Measurements from ENCODE around the gene FEM1A. TPM values are rescaled to one million over a fixed set of nuclear protein-coding genes. Genes with fewer than 3 reads are reported as not detected.

The FEM1A gene
- total RNA-seq, 2 donors from 2014 or later = 30.5 to 51.3 TPM

GRCh38 chr19:4748185-4748584, 43.3 kb upstream of the FEM1A start:
- H3K4me1 ChIP-seq = peaks cover 0 to 13% of the 10 kb centered on the region in 2 donors
- no peaks in the 10 kb centered on the region for H3K36me3 ChIP-seq
- H3K9me3 ChIP-seq = no peaks in the 10 kb centered on the region
- H3K4me3 ChIP-seq = no peak overlapping the region
- H3K27me3 ChIP-seq = no peaks in the 10 kb centered on the region
- no peak for DNase-seq (ENCODE audit: low spot score)
- TF ChIP-seq CTCF (IDR thresholded peaks at IDR 0.05) = no peak
- no peak overlapping the region for H3K27ac ChIP-seq

- Histone ChIP-seq H3K4me3 (no peak overlapping the region), H3K27me3 (no peaks in the 10 kb centered on the region), H3K36me3 (no peaks in the 10 kb centered on the region), H3K4me1 (peaks cover 0 to 13% of the 10 kb centered on the region in 2 donors), H3K9me3 (no peaks in the 10 kb centered on the region), H3K27ac (no peak overlapping the region)
- no peak for DNase-seq (ENCODE audit: low spot score)
- no peak for TF ChIP-seq CTCF (IDR thresholded peaks at IDR 0.05)
These were observed 42.9 kb upstream of the FEM1A start for GRCh38 chr19:4748589-4748988.

- DNase-seq (ENCODE audit: low spot score) = no peak
- peaks cover 0 to 5% of the 10 kb centered on the region in 2 donors for H3K4me1 ChIP-seq
- no peak overlapping the region for H3K27ac ChIP-seq
- no peaks in the 10 kb centered on the region for H3K27me3 ChIP-seq
- no peak overlapping the region for H3K4me3 ChIP-seq
- no peak for TF ChIP-seq CTCF (IDR thresholded peaks at IDR 0.05)
- no peaks in the 10 kb centered on the region for H3K9me3 ChIP-seq
- no peaks in the 10 kb centered on the region for H3K36me3 ChIP-seq
These were observed 41.5 kb upstream of the FEM1A start for GRCh38 chr19:4749870-4750590.

GRCh38 chr19:4754248-4754647, 37.3 kb upstream of the FEM1A start:
- H3K36me3 ChIP-seq = no peaks in the 10 kb centered on the region
- no peaks in the 10 kb centered on the region for H3K9me3 ChIP-seq
- no peaks in the 10 kb centered on the region for H3K27me3 ChIP-seq
- no peak for TF ChIP-seq CTCF (IDR thresholded peaks at IDR 0.05)
- no peak overlapping the region for H3K27ac ChIP-seq
- peaks cover 0 to under 1% of the 10 kb centered on the region in 2 donors for H3K4me1 ChIP-seq
- no peak for DNase-seq (ENCODE audit: low spot score)
- H3K4me3 ChIP-seq = no peak overlapping the region

GRCh38 chr19:4755459-4755858, 36.1 kb upstream of the FEM1A start:
- TF ChIP-seq CTCF (IDR thresholded peaks at IDR 0.05) = no peak
- Histone ChIP-seq H3K27me3 (no peaks in the 10 kb centered on the region), H3K4me1 (peaks cover 0 to 11% of the 10 kb centered on the region in 2 donors), H3K27ac (no peak overlapping the region), H3K4me3 (no peak overlapping the region), H3K36me3 (no peaks in the 10 kb centered on the region), H3K9me3 (no peaks in the 10 kb centered on the region)
- DNase-seq (ENCODE audit: low spot score) = no peak

- Histone ChIP-seq H3K4me3 (no peak overlapping the region), H3K4me1 (peaks cover 0 to 11% of the 10 kb centered on the region in 2 donors)
These were observed 33.5 kb upstream of the FEM1A start for GRCh38 chr19:4758082-4758481.

More at GRCh38 chr19:4758082-4758481, 33.5 kb upstream of the FEM1A start:
- Histone ChIP-seq H3K9me3 (no peaks in the 10 kb centered on the region), H3K27me3 (no peaks in the 10 kb centered on the region), H3K27ac (no peak overlapping the region), H3K36me3 (no peaks in the 10 kb centered on the region)
- DNase-seq (ENCODE audit: low spot score) = no peak
- TF ChIP-seq CTCF (IDR thresholded peaks at IDR 0.05) = no peak
